Fibroblast of lung (primary cell): ENCODE measurements around the gene SLC16A2. TPM values are rescaled to one million over a fixed set of nuclear protein-coding genes. Genes with fewer than 3 reads are reported as not detected.

ENCODE experiments used
- DNase-seq, 2 donors: peaks; one replicate each; pipeline versions ENCODE4 v3.0.0 to v3.0.0-alpha.2; 2010; ENCODE audit warnings: low read depth in 2 of 2
- H2AFZ ChIP-seq: 2 replicates; pipeline ENCODE4 v1.5.1; 2012; ENCODE audit warnings: low read length, control low read depth, inconsistent platforms
- H3K27ac ChIP-seq: 2 replicates; pipeline ENCODE4 v1.5.1; 2011; ENCODE audit warnings: low read length, control low read depth; ENCODE audit not compliant: insufficient read depth
- H3K27me3 ChIP-seq: 2 replicates; pipeline ENCODE4 v1.5.1; 2011; ENCODE audit warnings: mild to moderate bottlenecking, low read length; ENCODE audit not compliant: control insufficient read depth, insufficient read depth
- H3K36me3 ChIP-seq: 2 replicates; pipeline ENCODE4 v1.5.1; 2011; ENCODE audit warnings: low read length; ENCODE audit not compliant: control insufficient read depth, insufficient read depth
- H3K4me1 ChIP-seq: 2 replicates; pipeline ENCODE4 v1.5.1; 2011; ENCODE audit warnings: low read length; ENCODE audit not compliant: control insufficient read depth, insufficient read depth; ENCODE audit errors: extremely low read depth
- H3K4me2 ChIP-seq: 2 replicates; pipeline ENCODE4 v1.5.1; 2011; ENCODE audit warnings: low read length, control low read depth; ENCODE audit not compliant: insufficient read depth; ENCODE audit errors: extremely low read depth
- H3K4me3 ChIP-seq, 4 experiments: fragments of 200-600 bp in 1 of 4; sonication (generic) in 1 of 4; replicated peaks in 1 of 4; 2 replicates each; pipeline ENCODE4 v1.5.1; 2011 to 2016; ENCODE audit warnings: low read length in 4 of 4, low read depth in 3 of 4, mild to moderate bottlenecking in 3 of 4, control low read depth in 2 of 4, inconsistent platforms in 1 of 4, mixed read lengths in 1 of 4; ENCODE audit not compliant: insufficient read depth in 1 of 4; ENCODE audit errors: control extremely low read depth in 1 of 4
- H3K79me2 ChIP-seq: 2 replicates; pipeline ENCODE4 v1.5.1; 2012; ENCODE audit warnings: mild to moderate bottlenecking, low read length, inconsistent platforms; ENCODE audit not compliant: control insufficient read depth, insufficient read depth
- H3K9ac ChIP-seq: 2 replicates; pipeline ENCODE4 v1.5.1; 2011; ENCODE audit warnings: mild to moderate bottlenecking, low read length, control low read depth; ENCODE audit not compliant: insufficient read depth
- H3K9me3 ChIP-seq: 2 replicates; pipeline ENCODE4 v1.5.1; 2012; ENCODE audit warnings: low read depth, low read length; ENCODE audit not compliant: control insufficient read depth, insufficient read depth
- H4K20me1 ChIP-seq: 2 replicates; pipeline ENCODE4 v1.5.1; 2011; ENCODE audit warnings: low read length; ENCODE audit not compliant: control insufficient read depth, insufficient read depth; ENCODE audit errors: extremely low read depth
- EZH2 ChIP-seq: IDR thresholded peaks from 2 replicates; pipeline ENCODE4 v1.5.1; 2012; ENCODE audit warnings: low read length, control low read depth, mild to moderate bottlenecking; ENCODE audit errors: missing control alignments
- polyA plus RNA-seq, 2 donors: library from polyadenylated mRNA; depleted of rRNA in 1 of 2; stranded (reverse) in 1 of 2; unstranded in 1 of 2; fragments of >200 nt; gene quantifications; 2 replicates each; pipeline ENCODE4 v1.2.1, GENCODE V29; 2011 to 2012; ENCODE audit warnings: missing spikeins in 1 of 2
- total RNA-seq: library from RNA; depleted of rRNA; stranded (reverse); fragments of >200 nt; gene quantifications from 2 replicates; pipeline ENCODE4 v1.2.1, GENCODE V29; 2014
- TF ChIP-seq, protein P1 (sequence below), 2 donors: IDR thresholded peaks in 1 of 2; conservative IDR thresholded peaks in 1 of 2; 1 replicate in 1 of 2; 2 replicates in 1 of 2; pipeline ENCODE4 v1.5.1; 2011 to 2012; ENCODE audit warnings: low read length in 2 of 2, control low read depth in 1 of 2, inconsistent platforms in 1 of 2, low read depth in 1 of 2, mild to moderate bottlenecking in 1 of 2

SLC16A2 gene
- total and polyA plus RNA-seq, 2 donors (not counting 1 experiment from before 2014, with no cell fraction given) = 7.8 to 27.2 TPM

DNA sequence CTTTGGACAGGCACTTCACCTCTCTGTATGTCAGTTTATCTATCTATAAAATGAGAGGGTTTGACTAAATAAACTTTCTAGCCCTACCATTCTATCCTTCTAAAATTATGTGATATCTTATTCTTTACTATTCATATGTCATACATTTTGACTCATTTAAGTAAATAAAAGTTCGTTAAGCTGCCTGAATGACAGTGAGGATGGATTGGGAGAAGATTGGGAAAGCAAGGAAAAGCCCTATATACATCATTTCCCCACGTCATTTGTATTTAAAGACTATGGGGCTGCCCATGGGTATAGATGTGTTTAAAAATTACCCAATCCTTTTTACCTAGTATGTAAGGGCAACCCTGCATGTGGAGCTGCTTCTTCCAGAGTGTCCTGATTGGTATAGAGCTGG is 5.3 kb downstream of the SLC16A2 start:
- TF ChIP-seq EZH2 = no peak
- TF ChIP-seq, protein P1, sequence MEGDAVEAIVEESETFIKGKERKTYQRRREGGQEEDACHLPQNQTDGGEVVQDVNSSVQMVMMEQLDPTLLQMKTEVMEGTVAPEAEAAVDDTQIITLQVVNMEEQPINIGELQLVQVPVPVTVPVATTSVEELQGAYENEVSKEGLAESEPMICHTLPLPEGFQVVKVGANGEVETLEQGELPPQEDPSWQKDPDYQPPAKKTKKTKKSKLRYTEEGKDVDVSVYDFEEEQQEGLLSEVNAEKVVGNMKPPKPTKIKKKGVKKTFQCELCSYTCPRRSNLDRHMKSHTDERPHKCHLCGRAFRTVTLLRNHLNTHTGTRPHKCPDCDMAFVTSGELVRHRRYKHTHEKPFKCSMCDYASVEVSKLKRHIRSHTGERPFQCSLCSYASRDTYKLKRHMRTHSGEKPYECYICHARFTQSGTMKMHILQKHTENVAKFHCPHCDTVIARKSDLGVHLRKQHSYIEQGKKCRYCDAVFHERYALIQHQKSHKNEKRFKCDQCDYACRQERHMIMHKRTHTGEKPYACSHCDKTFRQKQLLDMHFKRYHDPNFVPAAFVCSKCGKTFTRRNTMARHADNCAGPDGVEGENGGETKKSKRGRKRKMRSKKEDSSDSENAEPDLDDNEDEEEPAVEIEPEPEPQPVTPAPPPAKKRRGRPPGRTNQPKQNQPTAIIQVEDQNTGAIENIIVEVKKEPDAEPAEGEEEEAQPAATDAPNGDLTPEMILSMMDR (conservative IDR thresholded peaks at IDR 0.05 in 1 of 2, IDR thresholded peaks at IDR 0.05 in 1 of 2; ENCODE audit: low read depth in 1 of 2, low read length in 2 of 2) = no peak
- Histone ChIP-seq H3K9ac (no peak overlapping the region), H3K79me2 (peaks cover 3% of the 10 kb centered on the region)

DNA sequence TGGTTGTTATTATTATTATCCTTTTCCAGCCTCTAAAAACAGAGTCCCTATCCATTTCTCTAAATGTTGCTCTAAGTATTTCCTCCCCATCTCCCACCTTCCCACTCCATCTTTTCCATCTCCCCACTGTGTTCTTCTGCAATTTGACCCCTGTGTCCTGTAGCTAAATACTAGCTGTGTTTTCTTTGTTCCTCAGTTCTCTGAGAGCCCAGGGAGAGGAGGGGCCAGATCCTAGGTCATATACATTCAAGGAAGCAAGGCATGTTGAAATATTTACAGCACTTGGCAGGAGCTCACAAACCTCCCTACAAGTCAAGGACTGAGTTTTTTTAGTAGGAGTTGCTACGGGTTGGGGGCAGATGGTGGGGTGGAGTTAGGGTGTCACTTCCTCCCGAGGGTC is 10.5 kb downstream of the SLC16A2 start:
- TF ChIP-seq, protein P1 (conservative IDR thresholded peaks at IDR 0.05 in 1 of 2, IDR thresholded peaks at IDR 0.05 in 1 of 2; ENCODE audit: low read depth in 1 of 2, low read length in 2 of 2) = no peak
- no peak for TF ChIP-seq EZH2
- no peaks in the 10 kb centered on the region for H3K36me3 ChIP-seq
- H3K9me3 ChIP-seq = no peaks in the 10 kb centered on the region
- H2AFZ ChIP-seq = no peak overlapping the region
- no peaks in the 10 kb centered on the region for H3K27me3 ChIP-seq
- no peaks in the 10 kb centered on the region for H3K4me1 ChIP-seq
- no peak overlapping the region for H3K27ac ChIP-seq
- H3K9ac ChIP-seq = no peak overlapping the region
- no peak overlapping the region for H3K4me3 ChIP-seq
- H4K20me1 ChIP-seq = no peaks in the 10 kb centered on the region
- H3K4me2 ChIP-seq = no peak overlapping the region
- DNase-seq = no peak
- H3K79me2 ChIP-seq = no peaks in the 10 kb centered on the region

More for the DNA sequence above, 5.3 kb downstream of the SLC16A2 start:
- no peak overlapping the region for H3K4me2 ChIP-seq
- DNase-seq = no peak
- no peak overlapping the region for H3K27ac ChIP-seq
- H3K4me3 ChIP-seq = no peak overlapping the region
- H3K4me1 ChIP-seq = no peaks in the 10 kb centered on the region
- no peak overlapping the region for H2AFZ ChIP-seq
- H3K9me3 ChIP-seq = no peaks in the 10 kb centered on the region
- H3K27me3 ChIP-seq = no peaks in the 10 kb centered on the region
- no peaks in the 10 kb centered on the region for H3K36me3 ChIP-seq
- H4K20me1 ChIP-seq = no peaks in the 10 kb centered on the region

DNA sequence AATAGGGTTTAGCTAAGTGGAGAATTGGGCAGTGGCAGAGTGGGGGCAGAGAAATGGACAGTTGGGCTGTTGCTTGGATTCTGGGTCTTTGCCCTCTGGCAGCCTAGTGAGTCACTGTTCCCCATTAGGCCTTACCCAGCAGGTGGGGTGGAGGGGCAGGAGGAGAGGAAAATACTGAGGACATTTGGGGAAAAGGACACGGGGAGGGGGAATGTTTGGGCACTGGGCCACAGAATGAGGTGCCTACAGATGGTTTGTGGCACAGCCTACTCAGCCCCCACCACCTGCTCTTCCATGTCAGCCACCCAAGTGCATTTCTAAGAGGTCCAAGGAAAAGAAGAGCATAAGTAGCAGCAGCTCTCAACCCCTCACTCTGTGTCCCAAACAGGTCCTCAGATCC is 13.0 kb downstream of the SLC16A2 start:
- H3K4me1 ChIP-seq = no peaks in the 10 kb centered on the region
- H3K4me3 ChIP-seq = no peak overlapping the region
- H4K20me1 ChIP-seq = no peaks in the 10 kb centered on the region
- H3K4me2 ChIP-seq = no peak overlapping the region
- DNase-seq = no peak
- no peak overlapping the region for H2AFZ ChIP-seq
- H3K79me2 ChIP-seq = no peaks in the 10 kb centered on the region
- H3K27me3 ChIP-seq = no peaks in the 10 kb centered on the region
- H3K9ac ChIP-seq = no peak overlapping the region
- TF ChIP-seq EZH2 = no peak
- TF ChIP-seq, protein P1 (conservative IDR thresholded peaks at IDR 0.05 in 1 of 2, IDR thresholded peaks at IDR 0.05 in 1 of 2; ENCODE audit: low read depth in 1 of 2, low read length in 2 of 2) = no peak
- H3K9me3 ChIP-seq = no peaks in the 10 kb centered on the region
- no peaks in the 10 kb centered on the region for H3K36me3 ChIP-seq
- H3K27ac ChIP-seq = no peak overlapping the region
